ACC112 (cell line): Measurements from ENCODE around the gene GPAM.

Experiments
- H2AFZ ChIP-seq: fragments of 200-600 bp; sonication (generic); one replicate; pipeline ENCODE4 v1.6.0; 2017; ENCODE audit warnings: antibody characterized with exemption, low read length; ENCODE audit not compliant: unreplicated experiment
- H3K27ac ChIP-seq: fragments of 200-600 bp; sonication (generic); 2 replicates; pipeline ENCODE4 v1.5.1; 2014; ENCODE audit warnings: low read depth, mild to moderate bottlenecking, antibody characterized with exemption, low read length, moderate library complexity
- H3K27me3 ChIP-seq: fragments of 200-600 bp; sonication (generic); 2 replicates; pipeline ENCODE4 v1.6.1; 2014; ENCODE audit warnings: mild to moderate bottlenecking, antibody characterized with exemption, low read length, moderate library complexity, mixed read lengths; ENCODE audit not compliant: insufficient read depth
- H3K36me3 ChIP-seq: fragments of 200-600 bp; sonication (generic); 2 replicates; pipeline ENCODE4 v1.6.1; 2016; ENCODE audit warnings: mild to moderate bottlenecking, antibody characterized with exemption, low read length, moderate library complexity, mixed read lengths; ENCODE audit not compliant: insufficient read depth
- H3K4me1 ChIP-seq: fragments of 200-600 bp; sonication (generic); one replicate; pipeline ENCODE4 v1.6.1; 2016; ENCODE audit warnings: low read length, mixed read lengths; ENCODE audit not compliant: insufficient read depth, unreplicated experiment, control insufficient read depth
- H3K4me3 ChIP-seq: fragments of 200-600 bp; sonication (generic); 2 replicates; pipeline ENCODE4 v1.5.1; 2014; ENCODE audit warnings: mild to moderate bottlenecking, low read depth, low read length
- H3K79me2 ChIP-seq: fragments of 200-600 bp; sonication (generic); one replicate; pipeline ENCODE4 v1.6.0; 2016; ENCODE audit warnings: low read length; ENCODE audit not compliant: control insufficient read depth, unreplicated experiment, insufficient read depth

GPAM gene

GRCh38 chr10:112225771-112226438 lies 42.3 kb upstream of the GPAM start:
- Histone ChIP-seq H3K79me2 (no peaks in the 10 kb centered on the region), H3K27ac (no peak overlapping the region), H3K27me3 (no peaks in the 10 kb centered on the region), H3K36me3 (no peaks in the 10 kb centered on the region), H3K4me3 (no peak overlapping the region), H3K4me1 (peaks cover 42% of the 10 kb centered on the region), H2AFZ (no peak overlapping the region)

GRCh38 chr10:112224933-112225529 lies 41.5 kb upstream of the GPAM start:
- H3K79me2 ChIP-seq, result no peaks in the 10 kb centered on the region
- H3K4me3 ChIP-seq, result no peak overlapping the region
- no peak overlapping the region for H2AFZ ChIP-seq
- no peaks in the 10 kb centered on the region for H3K27me3 ChIP-seq
- H3K4me1 ChIP-seq, result peaks cover 36% of the 10 kb centered on the region
- no peak overlapping the region for H3K27ac ChIP-seq
- no peaks in the 10 kb centered on the region for H3K36me3 ChIP-seq

- Histone ChIP-seq H3K4me1 (peaks cover 29% of the 10 kb centered on the region), H2AFZ (no peak overlapping the region), H3K79me2 (no peaks in the 10 kb centered on the region), H3K27me3 (no peaks in the 10 kb centered on the region), H3K36me3 (no peaks in the 10 kb centered on the region), H3K27ac (no peak overlapping the region), H3K4me3 (no peak overlapping the region)
Measured at GRCh38 chr10:112223725-112224124, 40.2 kb upstream of the GPAM start.

DNA sequence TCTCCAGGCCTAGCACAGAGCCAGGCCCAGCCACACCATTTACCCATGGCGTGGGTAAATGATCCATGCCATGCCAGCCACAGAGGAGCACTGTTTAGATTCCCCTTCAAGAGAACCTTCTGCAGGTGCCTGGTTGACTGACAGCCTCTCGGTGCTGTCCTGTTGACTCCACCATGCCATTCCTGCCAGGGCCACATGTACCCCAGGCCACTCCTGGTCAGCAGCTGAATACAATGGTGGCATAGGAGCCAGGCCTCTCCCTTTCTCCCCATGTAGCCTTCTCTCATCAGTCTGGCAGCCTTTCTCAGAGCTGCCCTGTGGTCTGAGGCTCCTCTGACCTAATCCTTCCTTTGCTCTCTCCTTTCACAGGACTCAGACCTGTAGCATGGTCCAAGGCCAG lies 39.2 kb upstream of the GPAM start:
- no peaks in the 10 kb centered on the region for H3K79me2 ChIP-seq
- H3K27ac ChIP-seq, result no peak overlapping the region
- no peak overlapping the region for H2AFZ ChIP-seq

GRCh38 chr10:112221545-112221944 lies 38.0 kb upstream of the GPAM start:
- Histone ChIP-seq H2AFZ (no peak overlapping the region), H3K4me3 (no peak overlapping the region), H3K4me1 (peaks cover 16% of the 10 kb centered on the region), H3K36me3 (no peaks in the 10 kb centered on the region), H3K27me3 (no peaks in the 10 kb centered on the region), H3K27ac (peak overlapping the region; percentile 14; the same call in 1 of the 2 replicates), H3K79me2 (no peaks in the 10 kb centered on the region)

More for the DNA sequence above, 39.2 kb upstream of the GPAM start:
- no peak overlapping the region for H3K4me3 ChIP-seq
- H3K4me1 ChIP-seq, result peaks cover 23% of the 10 kb centered on the region
- H3K36me3 ChIP-seq, result no peaks in the 10 kb centered on the region
- H3K27me3 ChIP-seq, result no peaks in the 10 kb centered on the region

DNA sequence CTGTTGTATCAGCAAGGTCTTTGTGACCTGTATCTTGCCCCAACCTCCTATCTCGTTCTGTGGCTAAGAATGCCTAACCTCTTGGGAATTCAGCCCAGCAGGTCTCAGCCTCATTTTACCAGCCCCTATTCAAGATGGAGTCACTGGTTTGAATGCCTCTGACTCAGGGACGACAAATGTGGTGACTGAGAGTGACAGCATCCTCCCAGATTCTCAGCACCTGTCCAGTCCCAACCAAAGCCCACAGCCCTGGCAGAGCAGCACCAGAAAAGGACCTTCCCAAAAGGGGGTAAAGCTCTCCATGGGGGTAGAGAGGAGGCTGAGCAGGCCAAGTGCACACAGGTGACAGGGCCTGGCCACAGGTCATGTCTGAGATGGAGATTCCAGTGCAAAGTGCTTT lies 35.4 kb upstream of the GPAM start:
- H3K27me3 ChIP-seq, result no peaks in the 10 kb centered on the region
- no peak overlapping the region for H3K27ac ChIP-seq
- H3K79me2 ChIP-seq, result no peaks in the 10 kb centered on the region
- peaks cover 16% of the 10 kb centered on the region for H3K4me1 ChIP-seq
- H3K4me3 ChIP-seq, result no peak overlapping the region
- no peak overlapping the region for H2AFZ ChIP-seq
- no peaks in the 10 kb centered on the region for H3K36me3 ChIP-seq

DNA sequence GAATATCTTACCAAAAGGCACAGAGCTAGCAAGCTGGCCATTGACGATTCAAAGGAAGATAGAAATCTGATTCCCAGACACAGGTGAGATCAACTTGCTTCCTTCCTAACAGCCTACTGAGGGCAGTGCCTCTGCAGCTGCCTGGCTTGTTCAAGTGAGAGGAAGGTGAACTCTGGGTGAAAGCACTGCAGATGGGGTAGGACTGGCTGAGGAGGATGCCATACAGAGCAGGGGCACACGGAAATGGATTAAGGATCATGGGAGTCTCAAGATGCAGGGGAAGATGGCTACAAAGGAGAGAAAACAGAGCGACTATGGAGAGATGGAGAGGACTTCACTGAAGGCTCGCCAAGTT lies 34.4 kb upstream of the GPAM start:
- Histone ChIP-seq H2AFZ (no peak overlapping the region), H3K4me1 (peaks cover 15% of the 10 kb centered on the region), H3K27me3 (no peaks in the 10 kb centered on the region), H3K4me3 (no peak overlapping the region), H3K79me2 (no peaks in the 10 kb centered on the region), H3K27ac (no peak overlapping the region), H3K36me3 (no peaks in the 10 kb centered on the region)

- Histone ChIP-seq H3K4me1 (peaks cover 14% of the 10 kb centered on the region), H3K27ac (no peak overlapping the region), H3K27me3 (no peaks in the 10 kb centered on the region), H3K79me2 (no peaks in the 10 kb centered on the region), H3K4me3 (no peak overlapping the region), H2AFZ (no peak overlapping the region), H3K36me3 (no peaks in the 10 kb centered on the region)
Measured at GRCh38 chr10:112217386-112218035, 33.9 kb upstream of the GPAM start.

GRCh38 chr10:112216966-112217365 lies 33.4 kb upstream of the GPAM start:
- no peaks in the 10 kb centered on the region for H3K27me3 ChIP-seq
- H3K27ac ChIP-seq, result no peak overlapping the region
- no peak overlapping the region for H2AFZ ChIP-seq
- H3K4me1 ChIP-seq, result peaks cover 11% of the 10 kb centered on the region
- H3K36me3 ChIP-seq, result no peaks in the 10 kb centered on the region
- no peak overlapping the region for H3K4me3 ChIP-seq
- no peaks in the 10 kb centered on the region for H3K79me2 ChIP-seq

GRCh38 chr10:112216151-112216550 lies 32.6 kb upstream of the GPAM start:
- Histone ChIP-seq H3K4me1 (peaks cover 8% of the 10 kb centered on the region), H2AFZ (no peak overlapping the region), H3K4me3 (no peak overlapping the region), H3K79me2 (no peaks in the 10 kb centered on the region), H3K27ac (no peak overlapping the region), H3K36me3 (no peaks in the 10 kb centered on the region), H3K27me3 (no peaks in the 10 kb centered on the region)

GRCh38 chr10:112215342-112215774 lies 31.8 kb upstream of the GPAM start:
- H3K4me1 ChIP-seq, result peaks cover 7% of the 10 kb centered on the region
- H3K4me3 ChIP-seq, result no peak overlapping the region
- H3K27ac ChIP-seq, result no peak overlapping the region
- no peaks in the 10 kb centered on the region for H3K79me2 ChIP-seq
- H2AFZ ChIP-seq, result no peak overlapping the region
- H3K27me3 ChIP-seq, result 0 out of 2 replicates have a peak, but pooled peaks cover 1% of the 10 kb centered on the region
- no peaks in the 10 kb centered on the region for H3K36me3 ChIP-seq
